Smooth muscle cell (in vitro differentiated cells): ENCODE measurements around the gene WSCD2. TPM values are rescaled to one million over a fixed set of nuclear protein-coding genes. Genes with fewer than 3 reads are reported as not detected.
"Not testable (repeated sequence)": the region's sequence is repeated elsewhere in the genome, so short reads cannot be mapped to it uniquely, and the experiment has no call there.

ENCODE experiments used
- DNase-seq: peaks from one replicate; lab custom pipeline; 2025; ENCODE audit not compliant: unreplicated experiment; lab: John Stamatoyannopoulos, UW
- H2AFZ ChIP-seq: fragments of 200-600 bp; sonication (generic); 2 replicates; pipeline ENCODE4 v1.6.0; 2016; ENCODE audit warnings: antibody characterized with exemption, low read depth, mild to moderate bottlenecking
- H3F3A ChIP-seq: fragments of 200-600 bp; sonication (generic); 2 replicates; pipeline ENCODE4 v1.6.0; 2017; ENCODE audit warnings: antibody characterized with exemption, low read depth
- H3K27ac ChIP-seq: fragments of 200-600 bp; sonication (generic); 2 replicates; pipeline ENCODE4 v1.5.1; 2016; ENCODE audit warnings: low read depth, mild to moderate bottlenecking
- H3K27me3 ChIP-seq: fragments of 200-600 bp; sonication (generic); 2 replicates; pipeline ENCODE4 v1.6.1; 2016; ENCODE audit warnings: low read depth, mild to moderate bottlenecking
- H3K36me3 ChIP-seq: fragments of 200-600 bp; sonication (generic); 2 replicates; pipeline ENCODE4 v1.5.1; 2016; ENCODE audit warnings: low read depth
- H3K4me1 ChIP-seq: fragments of 200-600 bp; sonication (generic); 2 replicates; pipeline ENCODE4 v1.5.1; 2016; ENCODE audit warnings: low read depth
- H3K4me2 ChIP-seq: fragments of 200-600 bp; sonication (generic); 2 replicates; pipeline ENCODE4 v1.6.0; 2016; ENCODE audit warnings: mild to moderate bottlenecking
- H3K4me3 ChIP-seq: fragments of 200-600 bp; sonication (generic); 2 replicates; pipeline ENCODE4 v1.5.1; 2016; ENCODE audit warnings: mild to moderate bottlenecking
- H3K79me2 ChIP-seq: fragments of 200-600 bp; sonication (generic); 2 replicates; pipeline ENCODE4 v1.6.0; 2016; ENCODE audit warnings: low read depth, mild to moderate bottlenecking
- H3K9ac ChIP-seq: fragments of 200-600 bp; sonication (generic); 2 replicates; pipeline ENCODE4 v1.6.0; 2016; ENCODE audit warnings: low read depth
- H3K9me3 ChIP-seq: fragments of 200-600 bp; sonication (generic); replicated peaks from 2 replicates; pipeline ENCODE4 v1.5.1; 2016; ENCODE audit warnings: low read depth
- H4K20me1 ChIP-seq: fragments of 200-600 bp; sonication (generic); 2 replicates; pipeline ENCODE4 v1.6.0; 2016; ENCODE audit warnings: low read depth
- WGBS: methylation state at CpG from one replicate; pipeline ENCODE4 v1.1.7; 2016; ENCODE audit warnings: low lambda C conversion rate; 5-methylcytosine and 5-hydroxymethylcytosine counted together
- polyA plus RNA-seq: library from polyadenylated mRNA; unstranded; fragments of >200 nt; fragmentation: Nextera tagmentation; extraction: Ambion mirVana; gene quantifications from 2 replicates; pipeline ENCODE4 v1.2.1, GENCODE V29; 2016
- total RNA-seq: library from RNA; depleted of rRNA; stranded (reverse); fragments of >200 nt; gene quantifications from 2 replicates; pipeline ENCODE4 v1.2.3, GENCODE V29; 2014
- TF ChIP-seq, protein P1 (sequence below): fragments of 200-600 bp; sonication (generic); IDR thresholded peaks from 2 replicates; pipeline ENCODE4 v1.5.1; 2017; ENCODE audit warnings: borderline replicate concordance, mild to moderate bottlenecking, antibody characterized with exemption; ENCODE audit not compliant: insufficient read depth, poor library complexity, severe bottlenecking

The WSCD2 gene
- total and polyA plus RNA-seq, 2 experiments from 2014 or later = 0.13 TPM

DNA sequence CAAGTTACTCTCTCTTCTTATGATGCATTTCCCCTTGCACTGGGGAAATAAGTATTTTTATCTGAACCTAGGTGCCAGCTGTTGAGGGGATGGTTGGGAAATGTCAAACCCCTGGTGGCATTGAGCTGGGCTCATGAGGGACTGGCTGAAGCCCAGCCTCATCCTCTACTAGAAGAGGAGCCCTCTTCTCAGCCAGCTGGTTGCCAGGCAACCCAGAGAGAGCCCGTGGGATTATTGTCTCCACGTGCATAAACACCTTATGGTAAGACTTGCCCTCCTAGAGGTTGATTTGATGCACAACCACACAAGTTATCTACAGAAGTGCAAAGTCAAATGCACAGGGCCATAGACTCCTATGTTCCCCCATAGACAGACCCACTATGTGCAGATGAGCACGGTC lies 89.8 kb downstream of the WSCD2 start:
- 76% methylated on average over 3 of the region's 3 CpGs for WGBS
- DNase-seq = no peak

DNA sequence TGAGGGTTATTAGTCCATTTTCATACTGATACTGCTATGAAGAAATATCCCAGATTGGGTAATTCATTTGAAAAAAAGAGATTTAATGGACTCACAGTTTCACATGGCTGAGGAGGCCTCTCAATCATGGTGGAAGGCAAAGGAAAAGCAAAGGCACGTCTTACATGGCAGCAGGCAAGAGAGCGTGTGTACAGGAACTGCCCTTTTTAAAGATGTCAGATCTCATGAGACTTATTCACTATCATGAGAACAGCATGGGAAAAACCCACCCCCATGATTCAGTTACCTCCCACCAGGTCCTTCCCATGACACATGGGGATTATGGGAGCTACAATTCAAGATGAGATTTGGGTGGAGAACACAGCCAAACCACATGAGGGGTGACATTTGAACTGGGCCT lies 96.0 kb downstream of the WSCD2 start:
- WGBS = 43% methylated on average over 2 of the region's 2 CpGs
- not testable (repeated sequence) for H4K20me1 ChIP-seq, H2AFZ ChIP-seq

More for the DNA sequence above, 89.8 kb downstream of the WSCD2 start:
- Histone ChIP-seq H3K4me1 (no peaks in the 10 kb centered on the region), H4K20me1 (no peaks in the 10 kb centered on the region), H3K9ac (no peak overlapping the region), H3K79me2 (no peaks in the 10 kb centered on the region), H3F3A (no peaks in the 10 kb centered on the region), H3K27me3 (peaks cover 16% of the 10 kb centered on the region), H3K27ac (no peak overlapping the region), H3K9me3 (no peaks in the 10 kb centered on the region), H3K4me2 (no peak overlapping the region), H3K36me3 (no peaks in the 10 kb centered on the region), H2AFZ (no peak overlapping the region), H3K4me3 (no peak overlapping the region)
- TF ChIP-seq, protein P1, sequence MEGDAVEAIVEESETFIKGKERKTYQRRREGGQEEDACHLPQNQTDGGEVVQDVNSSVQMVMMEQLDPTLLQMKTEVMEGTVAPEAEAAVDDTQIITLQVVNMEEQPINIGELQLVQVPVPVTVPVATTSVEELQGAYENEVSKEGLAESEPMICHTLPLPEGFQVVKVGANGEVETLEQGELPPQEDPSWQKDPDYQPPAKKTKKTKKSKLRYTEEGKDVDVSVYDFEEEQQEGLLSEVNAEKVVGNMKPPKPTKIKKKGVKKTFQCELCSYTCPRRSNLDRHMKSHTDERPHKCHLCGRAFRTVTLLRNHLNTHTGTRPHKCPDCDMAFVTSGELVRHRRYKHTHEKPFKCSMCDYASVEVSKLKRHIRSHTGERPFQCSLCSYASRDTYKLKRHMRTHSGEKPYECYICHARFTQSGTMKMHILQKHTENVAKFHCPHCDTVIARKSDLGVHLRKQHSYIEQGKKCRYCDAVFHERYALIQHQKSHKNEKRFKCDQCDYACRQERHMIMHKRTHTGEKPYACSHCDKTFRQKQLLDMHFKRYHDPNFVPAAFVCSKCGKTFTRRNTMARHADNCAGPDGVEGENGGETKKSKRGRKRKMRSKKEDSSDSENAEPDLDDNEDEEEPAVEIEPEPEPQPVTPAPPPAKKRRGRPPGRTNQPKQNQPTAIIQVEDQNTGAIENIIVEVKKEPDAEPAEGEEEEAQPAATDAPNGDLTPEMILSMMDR = no peak

DNA sequence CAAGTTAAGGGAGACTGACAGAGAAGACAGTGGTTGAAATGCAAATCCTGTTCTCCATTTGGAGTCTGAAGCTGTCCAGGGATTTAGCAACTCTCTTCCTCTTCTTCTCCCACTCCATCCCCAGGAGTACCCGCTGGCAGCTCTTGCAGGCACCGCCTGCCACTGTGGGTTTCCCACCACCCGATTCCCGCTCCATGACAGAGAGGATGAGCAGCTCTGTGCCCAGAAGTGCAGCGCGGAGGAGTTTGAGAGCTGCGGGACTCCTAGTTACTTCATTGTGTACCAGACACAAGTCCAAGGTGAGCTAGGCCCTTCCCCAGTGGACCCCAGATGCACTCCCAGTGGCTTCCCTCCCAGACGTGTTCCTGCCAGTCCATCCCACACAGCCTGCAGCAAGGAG lies 97.8 kb downstream of the WSCD2 start:
- H3K9ac ChIP-seq = no peak overlapping the region
- no peak overlapping the region for H2AFZ ChIP-seq
- no peaks in the 10 kb centered on the region for H3K79me2 ChIP-seq
- DNase-seq = no peak
- no peak overlapping the region for H3K4me3 ChIP-seq
- no peaks in the 10 kb centered on the region for H3F3A ChIP-seq
- 85% methylated on average over 8 of the region's 8 CpGs for WGBS
- H3K27me3 ChIP-seq = peaks cover 7% of the 10 kb centered on the region
- no peaks in the 10 kb centered on the region for H3K36me3 ChIP-seq
- H3K9me3 ChIP-seq = no peaks in the 10 kb centered on the region
- no peak overlapping the region for H3K27ac ChIP-seq
- H3K4me1 ChIP-seq = no peaks in the 10 kb centered on the region
- no peak overlapping the region for H3K4me2 ChIP-seq
- TF ChIP-seq, protein P1 = no peak
- no peaks in the 10 kb centered on the region for H4K20me1 ChIP-seq

More for the DNA sequence above, 96.0 kb downstream of the WSCD2 start:
- H3K27me3 ChIP-seq, H3K27ac ChIP-seq, H3K9ac ChIP-seq, DNase-seq, H3K4me1 ChIP-seq, H3K4me3 ChIP-seq, H3K36me3 ChIP-seq, H3K4me2 ChIP-seq, H3K9me3 ChIP-seq, H3K79me2 ChIP-seq, H3F3A ChIP-seq: not testable (repeated sequence)

DNA sequence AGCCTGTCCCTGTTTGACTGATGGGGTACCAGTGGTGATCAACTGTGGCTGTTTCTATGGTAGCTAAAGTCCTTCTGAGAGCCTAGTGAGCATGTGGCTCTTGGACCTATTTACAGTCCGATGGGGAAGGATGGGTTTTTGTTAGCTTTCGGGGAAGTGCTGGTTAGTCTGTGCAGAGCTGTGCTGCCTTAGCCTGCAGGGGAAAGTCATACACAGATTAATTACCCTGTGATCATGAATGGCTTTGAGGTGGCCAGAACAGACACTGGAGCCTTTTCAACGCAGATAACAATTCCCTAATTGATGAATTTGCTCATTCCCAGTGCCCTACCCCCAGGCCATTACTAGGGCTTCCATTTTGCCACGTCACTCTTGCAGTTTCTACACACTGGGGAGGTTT lies 99.7 kb downstream of the WSCD2 start:
- Histone ChIP-seq H3K9ac (no peak overlapping the region), H3K36me3 (no peaks in the 10 kb centered on the region), H3K9me3 (no peaks in the 10 kb centered on the region), H4K20me1 (no peaks in the 10 kb centered on the region), H3K27me3 (peaks cover 4% of the 10 kb centered on the region), H3K4me3 (no peak overlapping the region), H3K4me2 (no peak overlapping the region), H3K4me1 (no peaks in the 10 kb centered on the region), H3F3A (no peaks in the 10 kb centered on the region), H3K79me2 (no peaks in the 10 kb centered on the region), H3K27ac (no peak overlapping the region), H2AFZ (no peak overlapping the region)
- 68% methylated on average over 4 of the region's 4 CpGs for WGBS
- DNase-seq = no peak
- TF ChIP-seq, protein P1 = no peak
